Erythroblast (primary cell): ENCODE data around the gene DDR1.
"Not testable (repeated sequence)": the region's sequence is repeated elsewhere in the genome, so short reads cannot be mapped to it uniquely, and the experiment has no call there.

Experiments
- DNase-seq, 2 experiments: peaks; one replicate each; lab custom pipeline; 2025; lab: John Stamatoyannopoulos, UW
- GATA1 ChIP-seq: IDR thresholded peaks from 2 replicates; pipeline ENCODE4 v1.6.1; 2011; ENCODE audit warnings: low read depth, mild to moderate bottlenecking, control low read depth, low read length, moderate library complexity
- POLR2A ChIP-seq: IDR thresholded peaks from 2 replicates; pipeline ENCODE4 v1.6.1; 2011; ENCODE audit warnings: mild to moderate bottlenecking, low read length

The DDR1 gene

GRCh38 chr6:30890646-30891449, 6.5 kb downstream of the DDR1 start:
- DNase-seq, result no peak
- TF ChIP-seq GATA1, result no peak
- no peak for TF ChIP-seq POLR2A

GRCh38 chr6:30891450-30891723, 7.1 kb downstream of the DDR1 start:
- DNase-seq, result no peak
- TF ChIP-seq POLR2A (no peak), GATA1 (no peak)

GRCh38 chr6:30891816-30892538, 7.7 kb downstream of the DDR1 start:
- TF ChIP-seq POLR2A (no peak), GATA1 (no peak)
- DNase-seq, result no peak

GRCh38 chr6:30893001-30893591, 8.8 kb downstream of the DDR1 start:
- TF ChIP-seq POLR2A (no peak), GATA1 (no peak)
- DNase-seq, result no peak

- no peak for DNase-seq
- no peak for TF ChIP-seq POLR2A
- TF ChIP-seq GATA1, result no peak
Observed at GRCh38 chr6:30893666-30894065, 9.3 kb downstream of the DDR1 start.

GRCh38 chr6:30894381-30894780, 10.1 kb downstream of the DDR1 start:
- TF ChIP-seq GATA1 (no peak), POLR2A (no peak)
- DNase-seq, result no peak

GRCh38 chr6:30894935-30895334, 10.6 kb downstream of the DDR1 start:
- no peak for DNase-seq
- TF ChIP-seq POLR2A, result no peak
- TF ChIP-seq GATA1, result no peak

GRCh38 chr6:30895343-30895742, 11.0 kb downstream of the DDR1 start:
- TF ChIP-seq GATA1 (no peak), POLR2A (no peak)
- DNase-seq, result no peak

- DNase-seq, result no peak
- TF ChIP-seq POLR2A, result no peak
- no peak for TF ChIP-seq GATA1
Observed at GRCh38 chr6:30896541-30896940, 12.2 kb downstream of the DDR1 start.

GRCh38 chr6:30897882-30898281, 13.6 kb downstream of the DDR1 start:
- no peak for DNase-seq
- TF ChIP-seq POLR2A (no peak), GATA1 (no peak)

- no peak for DNase-seq
Observed at GRCh38 chr6:30898750-30899360, 14.5 kb downstream of the DDR1 start.

GRCh38 chr6:30900863-30901417, 16.6 kb downstream of the DDR1 start:
- TF ChIP-seq GATA1, result no peak
- TF ChIP-seq POLR2A, result no peak
- no peak for DNase-seq

More at GRCh38 chr6:30898750-30899360, 14.5 kb downstream of the DDR1 start:
- TF ChIP-seq POLR2A (no peak), GATA1 (no peak)

GRCh38 chr6:30901436-30901835, 17.1 kb downstream of the DDR1 start:
- no peak for TF ChIP-seq POLR2A
- TF ChIP-seq GATA1, result no peak
- no peak for DNase-seq

GRCh38 chr6:30902196-30902595, 17.9 kb downstream of the DDR1 start:
- not testable (repeated sequence) for DNase-seq
